Measurements from ENCODE around the gene VPS11. TPM values are rescaled to one million over a fixed set of nuclear protein-coding genes. Genes with fewer than 3 reads are reported as not detected.

VPS11 gene
- total RNA-seq, 4 donors from 2014 or later = 25.8 to 54.9 (median 37.1) TPM

DNA sequence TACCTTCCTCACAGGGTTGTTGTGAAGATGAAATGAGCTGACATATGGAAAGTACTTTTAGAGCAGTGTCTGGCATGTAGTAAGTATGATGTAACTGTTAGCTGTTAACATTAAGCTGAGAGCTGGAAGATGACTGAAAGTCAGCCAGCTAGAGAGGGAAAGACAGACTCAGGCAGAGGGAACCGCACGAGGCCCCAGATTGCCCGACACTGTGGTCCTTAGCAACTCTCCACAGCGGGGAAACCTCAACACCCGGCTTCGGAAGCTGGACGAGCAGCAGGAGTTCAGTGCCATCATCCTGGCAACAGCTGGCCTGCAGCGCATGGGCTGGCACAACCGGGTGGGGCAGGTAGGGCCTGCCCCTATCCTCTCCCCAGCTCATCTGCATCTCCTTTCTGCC lies 23.6 kb downstream of the VPS11 start:
- 71 to 79% methylated on average over 9 of the region's 9 CpGs for WGBS, 2 donors
- Histone ChIP-seq H3K27ac (no peak overlapping the region), H3K27me3 (no peaks in the 10 kb centered on the region), H3K9me3 (no peaks in the 10 kb centered on the region), H3K4me3 (no peak overlapping the region), H3K36me3 (peaks cover 0 to 17% (median 0%) of the 10 kb centered on the region in 3 donors), H3K4me1 (peaks cover 0 to 31% (median 19%) of the 10 kb centered on the region in 4 donors)
- no peak for TF ChIP-seq EP300 (IDR thresholded peaks at IDR 0.05)
- TF ChIP-seq, protein P1, sequence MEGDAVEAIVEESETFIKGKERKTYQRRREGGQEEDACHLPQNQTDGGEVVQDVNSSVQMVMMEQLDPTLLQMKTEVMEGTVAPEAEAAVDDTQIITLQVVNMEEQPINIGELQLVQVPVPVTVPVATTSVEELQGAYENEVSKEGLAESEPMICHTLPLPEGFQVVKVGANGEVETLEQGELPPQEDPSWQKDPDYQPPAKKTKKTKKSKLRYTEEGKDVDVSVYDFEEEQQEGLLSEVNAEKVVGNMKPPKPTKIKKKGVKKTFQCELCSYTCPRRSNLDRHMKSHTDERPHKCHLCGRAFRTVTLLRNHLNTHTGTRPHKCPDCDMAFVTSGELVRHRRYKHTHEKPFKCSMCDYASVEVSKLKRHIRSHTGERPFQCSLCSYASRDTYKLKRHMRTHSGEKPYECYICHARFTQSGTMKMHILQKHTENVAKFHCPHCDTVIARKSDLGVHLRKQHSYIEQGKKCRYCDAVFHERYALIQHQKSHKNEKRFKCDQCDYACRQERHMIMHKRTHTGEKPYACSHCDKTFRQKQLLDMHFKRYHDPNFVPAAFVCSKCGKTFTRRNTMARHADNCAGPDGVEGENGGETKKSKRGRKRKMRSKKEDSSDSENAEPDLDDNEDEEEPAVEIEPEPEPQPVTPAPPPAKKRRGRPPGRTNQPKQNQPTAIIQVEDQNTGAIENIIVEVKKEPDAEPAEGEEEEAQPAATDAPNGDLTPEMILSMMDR (IDR thresholded peaks at IDR 0.05) = no peak
- TF ChIP-seq POLR2A (IDR thresholded peaks at IDR 0.05) = no peak
- no peak for DNase-seq (ENCODE audit: low spot score in 2 of 2)

DNA sequence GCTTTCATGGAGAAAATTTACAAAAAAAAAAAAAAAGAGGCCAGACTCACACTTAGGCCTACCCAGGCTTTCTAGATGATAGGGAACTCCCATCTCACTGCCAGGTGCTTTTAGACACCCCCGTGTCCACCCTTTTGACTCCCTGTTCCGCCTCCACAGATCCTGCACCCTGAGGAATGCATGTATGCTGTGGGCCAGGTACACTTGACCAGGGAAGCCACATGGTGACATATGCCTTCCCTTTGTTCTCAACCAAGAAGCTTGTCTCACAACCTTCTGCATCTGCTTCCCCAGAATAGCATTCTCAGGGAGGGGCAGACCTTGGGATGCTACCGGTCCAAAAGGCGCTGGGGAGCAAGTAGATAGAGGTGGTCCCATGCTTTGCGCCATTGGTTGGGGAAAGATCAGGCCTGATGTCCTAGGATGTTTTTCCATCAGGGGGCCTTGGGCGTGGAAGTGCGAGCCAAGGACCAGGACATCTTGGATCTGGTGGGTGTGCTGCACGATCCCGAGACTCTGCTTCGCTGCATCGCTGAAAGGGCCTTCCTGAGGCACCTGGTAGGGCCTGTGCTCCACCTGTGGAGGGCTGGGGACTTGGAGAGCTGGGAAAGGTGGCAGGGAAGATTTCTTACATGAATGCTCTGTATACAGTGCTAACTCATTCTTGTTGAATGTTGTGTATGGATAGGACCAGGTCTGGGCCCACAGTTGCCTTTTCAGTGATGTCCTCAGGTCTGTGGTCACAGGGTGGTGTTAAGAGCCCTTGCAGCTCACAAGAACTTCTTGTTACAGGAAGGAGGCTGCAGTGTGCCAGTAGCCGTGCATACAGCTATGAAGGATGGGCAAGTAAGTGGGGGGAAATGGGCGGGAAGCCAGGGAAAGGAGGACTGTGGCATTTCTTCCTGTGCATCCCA lies 24.6 kb downstream of the VPS11 start:
- no peak overlapping the region for H3K27ac ChIP-seq
- TF ChIP-seq EP300 (IDR thresholded peaks at IDR 0.05) = no peak
- no peak overlapping the region for H3K4me3 ChIP-seq

DNA sequence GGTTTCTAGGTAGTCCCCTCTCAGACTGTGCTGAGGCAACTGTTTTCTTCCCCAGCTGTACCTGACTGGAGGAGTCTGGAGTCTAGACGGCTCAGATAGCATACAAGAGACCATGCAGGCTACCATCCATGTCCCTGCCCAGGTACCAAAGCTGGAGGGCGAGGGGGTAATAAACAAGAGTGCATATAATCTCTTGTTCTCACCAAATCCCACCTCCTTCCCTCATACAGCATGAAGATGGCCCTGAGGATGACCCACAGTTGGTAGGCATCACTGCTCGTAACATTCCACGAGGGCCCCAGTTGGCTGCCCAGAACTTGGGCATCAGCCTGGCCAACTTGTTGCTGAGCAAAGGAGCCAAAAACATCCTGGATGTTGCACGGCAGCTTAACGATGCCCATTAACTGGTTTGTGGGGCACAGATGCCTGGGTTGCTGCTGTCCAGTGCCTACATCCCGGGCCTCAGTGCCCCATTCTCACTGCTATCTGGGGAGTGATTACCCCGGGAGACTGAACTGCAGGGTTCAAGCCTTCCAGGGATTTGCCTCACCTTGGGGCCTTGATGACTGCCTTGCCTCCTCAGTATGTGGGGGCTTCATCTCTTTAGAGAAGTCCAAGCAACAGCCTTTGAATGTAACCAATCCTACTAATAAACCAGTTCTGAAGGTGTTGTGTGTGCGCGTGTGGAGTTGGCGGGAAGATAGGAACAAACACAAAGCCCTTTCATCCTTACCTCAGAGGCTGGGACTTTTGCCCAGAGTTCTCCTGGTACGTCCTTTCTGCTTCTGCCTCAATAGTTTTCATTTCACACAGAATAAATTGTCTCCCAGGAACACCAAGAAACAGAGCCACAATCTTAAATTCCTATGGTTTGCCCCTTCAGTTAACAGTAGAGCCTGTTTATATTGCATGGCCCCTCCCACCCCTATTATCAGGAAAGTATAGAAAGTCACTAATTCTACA lies 25.5 kb downstream of the VPS11 start:
- no peak for DNase-seq (ENCODE audit: low spot score in 2 of 2)
- no peaks in the 10 kb centered on the region for H3K27me3 ChIP-seq
- H3K4me1 ChIP-seq = peaks cover 0 to 30% (median 18%) of the 10 kb centered on the region in 4 donors
- TF ChIP-seq, protein P1 (IDR thresholded peaks at IDR 0.05) = no peak
- TF ChIP-seq EP300 (IDR thresholded peaks at IDR 0.05) (no peak), POLR2A (IDR thresholded peaks at IDR 0.05) (no peak)
- no peaks in the 10 kb centered on the region for H3K9me3 ChIP-seq
- H3K36me3 ChIP-seq = peaks cover 0 to 37% (median 9%) of the 10 kb centered on the region in 3 donors
- WGBS, 2 donors = 32 to 43% methylated on average over 12 of the region's 12 CpGs
- H3K4me3 ChIP-seq = peak overlapping the region in 3 of 4 donors; percentile 88 to 97 (median 96)
- H3K27ac ChIP-seq = peak overlapping the region in 3 of 4 donors; percentile 94 to 96 (median 95)

More for the DNA sequence above, 24.6 kb downstream of the VPS11 start:
- peaks cover 0 to 27% (median 0%) of the 10 kb centered on the region in 3 donors for H3K36me3 ChIP-seq
- H3K9me3 ChIP-seq = no peaks in the 10 kb centered on the region
- H3K4me1 ChIP-seq = peaks cover 0 to 30% (median 18%) of the 10 kb centered on the region in 4 donors
- H3K27me3 ChIP-seq = no peaks in the 10 kb centered on the region
- 81 to 83% methylated on average over 13 of the region's 13 CpGs for WGBS, 2 donors
- no peak for DNase-seq (ENCODE audit: low spot score in 2 of 2)

DNA sequence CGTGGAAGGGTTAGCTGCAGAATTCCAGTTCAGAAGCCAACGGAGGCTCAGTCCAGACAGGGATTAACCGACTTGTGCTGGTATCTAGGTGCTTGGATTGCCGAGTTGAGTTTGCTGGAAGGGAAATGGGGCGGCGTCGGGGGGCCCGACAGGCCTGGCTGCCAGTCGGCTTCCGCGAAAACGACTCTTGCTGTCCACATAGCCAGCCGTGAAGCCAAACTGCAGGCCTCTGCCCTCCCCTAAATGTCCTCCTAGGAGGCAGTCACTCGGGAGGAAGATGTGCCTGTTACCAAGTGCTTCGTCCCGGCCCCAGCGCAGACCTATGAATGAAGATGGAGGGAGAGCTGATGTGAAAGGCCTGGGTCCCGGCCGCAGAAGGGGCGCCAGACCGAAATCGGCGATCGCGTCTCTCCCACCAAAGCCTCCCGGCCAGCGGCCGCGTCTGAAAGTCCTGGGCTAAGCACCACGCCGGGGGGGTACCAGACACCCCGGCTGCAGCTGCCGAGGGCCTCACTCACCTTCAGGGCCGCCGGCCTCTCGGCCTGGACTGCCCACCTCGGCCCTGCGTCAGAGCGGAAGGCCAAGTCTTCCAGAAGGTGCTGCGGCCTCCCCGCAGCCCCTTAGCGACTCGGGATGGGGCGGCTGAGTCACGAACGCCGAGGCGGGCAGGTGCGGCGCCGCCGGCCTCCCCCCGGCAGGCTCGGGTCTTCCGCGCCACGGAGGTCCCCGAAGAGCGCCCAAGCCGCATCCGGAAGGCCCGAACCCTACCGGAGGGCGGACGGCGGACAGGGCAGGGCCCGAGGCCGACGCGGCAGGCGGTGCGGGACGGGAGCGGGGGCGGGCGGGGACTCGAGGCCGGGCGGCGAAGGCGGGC lies 26.6 kb downstream of the VPS11 start:
- DNase-seq (ENCODE audit: low spot score in 2 of 2) = peak in 1 of 2 donors; percentile 31
- WGBS, 2 donors = 1 to 2% methylated on average over 19 to 53 of the region's 81 CpGs
- Histone ChIP-seq H3K27me3 (no peaks in the 10 kb centered on the region), H3K4me3 (peak overlapping the region; percentile 59 to 97 (median 92)), H3K9me3 (no peaks in the 10 kb centered on the region), H3K27ac (peak overlapping the region; percentile 83 to 96 (median 94)), H3K36me3 (peaks cover 0 to 38% (median 10%) of the 10 kb centered on the region in 3 donors), H3K4me1 (peaks cover 0 to 30% (median 18%) of the 10 kb centered on the region in 4 donors)
- TF ChIP-seq EP300 (IDR thresholded peaks at IDR 0.05) = no peak
- TF ChIP-seq, protein P1 (IDR thresholded peaks at IDR 0.05) = no peak
- TF ChIP-seq POLR2A (IDR thresholded peaks at IDR 0.05) = no peak

DNA sequence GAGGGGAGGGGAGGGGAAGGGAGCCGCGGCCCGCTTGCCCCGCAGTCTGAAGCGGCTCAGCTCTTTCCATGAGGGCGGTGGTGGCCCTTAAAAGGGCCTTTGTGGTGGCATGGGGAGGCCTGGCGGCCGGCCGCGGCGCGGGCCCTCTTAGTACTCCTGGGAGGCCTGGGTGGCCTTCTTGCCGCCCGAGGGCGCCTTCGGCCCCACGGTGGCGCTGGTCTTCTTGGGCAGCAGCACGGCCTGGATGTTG lies 27.1 kb downstream of the VPS11 start:
- Histone ChIP-seq H3K4me3 (peak overlapping the region; percentile 59 to 97 (median 92)), H3K36me3 (peaks cover 0 to 38% (median 10%) of the 10 kb centered on the region in 3 donors), H3K4me1 (peaks cover 0 to 30% (median 18%) of the 10 kb centered on the region in 4 donors), H3K9me3 (no peaks in the 10 kb centered on the region), H3K27ac (peak overlapping the region; percentile 83 to 96 (median 94)), H3K27me3 (no peaks in the 10 kb centered on the region)
- TF ChIP-seq, protein P1 (IDR thresholded peaks at IDR 0.05) = peak in 3 of 5 experiments; percentile 68 to 84 (median 83)
- TF ChIP-seq EP300 (IDR thresholded peaks at IDR 0.05) = no peak
- 0% methylated on average over 15 of the region's 19 CpGs; no CpG with 5 or more reads in 1 of the 2 donors for WGBS, 2 donors
- peak; percentile 64 to 75 for DNase-seq (ENCODE audit: low spot score in 2 of 2)
